OCI-LY7 (cell line): ENCODE data around the gene PLXNA3. TPM values are rescaled to one million over a fixed set of nuclear protein-coding genes. Genes with fewer than 3 reads are reported as not detected.

Source experiments
- BruUV-seq: library from RNA; stranded (reverse); fragments of 400-500 nt; replicated peaks from 2 replicates; lab custom pipeline; 2021; lab: Mats Ljungman, UMichigan
- CTCF ChIA-PET: fragments of 300-600 bp; sonication (Branson Sonifier 250); formaldehyde crosslinking; loops from one replicate; lab custom pipeline; 2022; ENCODE audit warnings: antibody characterized with exemption; ENCODE audit not compliant: unreplicated experiment; lab: Charles Lee
- POLR2A ChIA-PET: fragments of 300-600 bp; sonication (Branson Sonifier 250); formaldehyde crosslinking; loops from one replicate; lab custom pipeline; 2022; ENCODE audit warnings: antibody characterized with exemption; lab: Charles Lee
- DNase-seq: peaks from one replicate; pipeline ENCODE4 v3.0.0-alpha.2; 2015; ENCODE audit warnings: low spot score
- H2AFZ ChIP-seq: fragments of 200-600 bp; sonication (generic), shearing (Covaris generic); 2 replicates; pipeline ENCODE4 v1.6.1; 2014; ENCODE audit warnings: mild to moderate bottlenecking, antibody characterized with exemption, low read length, moderate library complexity
- H3K27ac ChIP-seq: fragments of 200-600 bp; sonication (generic); 2 replicates; pipeline ENCODE4 v1.5.1; 2014; ENCODE audit warnings: mixed run types, low read depth, mild to moderate bottlenecking, moderate library complexity, low read length, inconsistent platforms; ENCODE audit not compliant: poor library complexity, severe bottlenecking
- H3K36me3 ChIP-seq: fragments of 200-600 bp; sonication (generic); 2 replicates; pipeline ENCODE4 v1.6.1; 2014; ENCODE audit warnings: mild to moderate bottlenecking, antibody characterized with exemption, low read length, moderate library complexity, mixed read lengths; ENCODE audit not compliant: insufficient read depth
- H3K4me1 ChIP-seq: fragments of 200-600 bp; sonication (generic); 2 replicates; pipeline ENCODE4 v1.5.1; 2014; ENCODE audit warnings: mild to moderate bottlenecking, low read length; ENCODE audit not compliant: insufficient read depth, poor library complexity, severe bottlenecking
- H3K4me2 ChIP-seq: fragments of 200-600 bp; sonication (generic); 2 replicates; pipeline ENCODE4 v1.6.1; 2014; ENCODE audit warnings: mild to moderate bottlenecking, low read length
- H3K4me3 ChIP-seq: fragments of 200-600 bp; sonication (generic); 2 replicates; pipeline ENCODE4 v1.5.1; 2014; ENCODE audit warnings: mild to moderate bottlenecking, low read depth, low read length; ENCODE audit not compliant: poor library complexity, severe bottlenecking
- H3K79me2 ChIP-seq: fragments of 200-600 bp; sonication (generic); 2 replicates; pipeline ENCODE4 v1.6.1; 2016; ENCODE audit warnings: low read depth, mild to moderate bottlenecking, low read length, moderate library complexity, mixed read lengths; ENCODE audit not compliant: insufficient read depth
- H3K9me2 ChIP-seq: fragments of 200-600 bp; sonication (generic); 2 replicates; pipeline ENCODE4 v1.6.1; 2016; ENCODE audit warnings: mild to moderate bottlenecking, low read length, mixed read lengths; ENCODE audit not compliant: insufficient read depth
- H3K9me3 ChIP-seq: fragments of 200-600 bp; sonication (generic); 2 replicates; pipeline ENCODE4 v1.6.1; 2014; ENCODE audit warnings: mild to moderate bottlenecking, mixed run types, low read length, mixed read lengths
- H4K20me1 ChIP-seq: fragments of 200-600 bp; sonication (generic); 2 replicates; pipeline ENCODE4 v1.6.1; 2014; ENCODE audit warnings: mild to moderate bottlenecking, antibody characterized with exemption, low read length, moderate library complexity, mixed read lengths; ENCODE audit not compliant: insufficient read depth
- CTCF ChIP-seq: fragments of 200-600 bp; sonication (generic); conservative IDR thresholded peaks from 2 replicates; pipeline ENCODE4 v1.5.1; 2014; ENCODE audit warnings: mild to moderate bottlenecking, antibody characterized with exemption, low read length, moderate library complexity, mixed read lengths
- EZH2phosphoT487 ChIP-seq: fragments of 200-600 bp; sonication (generic); IDR thresholded peaks from 2 replicates; pipeline ENCODE4 v1.6.1; 2018; ENCODE audit warnings: low read depth, borderline replicate concordance, mild to moderate bottlenecking, mixed run types, antibody characterized with exemption, low read length, moderate library complexity, mixed read lengths
- intact Hi-C: fragments of 100-400 bp; cut with micrococcal nuclease; formaldehyde crosslinking; loops from one replicate; pipeline ENCODE4 v1.10.0; 2022; ENCODE audit not compliant: unreplicated experiment
- total RNA-seq, 2 experiments: library from RNA; depleted of rRNA in 1 of 2; stranded (reverse); fragments of >200 nt in 1 of 2; shearing (Covaris generic) in 1 of 2; gene quantifications; 2 replicates each; pipeline ENCODE4 v1.2.3, GENCODE V29; 2014 to 2022

The PLXNA3 gene
- total RNA-seq, 2 experiments from 2014 or later = 5.6 to 8.0 TPM

GRCh38 chrX:154443479-154443910 is 14.6 kb upstream of the PLXNA3 start:
- intact Hi-C loops = no loop called here
- Histone ChIP-seq H3K4me2 (peak overlapping the region; percentile 84), H3K4me3 (peak overlapping the region; percentile 69), H3K79me2 (peaks cover 7% of the 10 kb centered on the region; the same call in 1 of the 2 replicates), H3K9me2 (no peaks in the 10 kb centered on the region), H3K9me3 (no peaks in the 10 kb centered on the region), H3K36me3 (peaks cover 26% of the 10 kb centered on the region; the same call in 1 of the 2 replicates), H4K20me1 (no peaks in the 10 kb centered on the region), H3K27ac (no peak overlapping the region), H2AFZ (no peak overlapping the region), H3K4me1 (peaks cover 15% of the 10 kb centered on the region)
- BruUV-seq = no TSS peak
- no peak for TF ChIP-seq CTCF
- ChIA-PET CTCF (no interaction called here), POLR2A (interaction anchor here (0.6 kb wide), 1 partner anchor 40 kb away, joined by 3 read pairs; no protein-coding TSS in a partner anchor)
- no peak for DNase-seq

- intact Hi-C loops = no loop called here
- no TSS peak for BruUV-seq
- CTCF ChIA-PET = no interaction called here
- H4K20me1 ChIP-seq = no peaks in the 10 kb centered on the region
- H3K4me3 ChIP-seq = peak within 1 kb of the TSS; percentile 69
- H3K4me2 ChIP-seq = peak within 1 kb of the TSS; percentile 84
- no peaks in the 10 kb centered on the region for H3K9me2 ChIP-seq
- H3K9me3 ChIP-seq = no peaks in the 10 kb centered on the region
- no peak for TF ChIP-seq EZH2phosphoT487
- no peak for TF ChIP-seq CTCF
- H3K4me1 ChIP-seq = peaks cover 13% of the 10 kb centered on the region
- peaks cover 19% of the 10 kb centered on the region; the same call in 1 of the 2 replicates for H3K36me3 ChIP-seq
- peak; percentile 62 for DNase-seq
- H3K27ac ChIP-seq = no peak within 1 kb of the TSS
- H3K79me2 ChIP-seq = no peaks in the 10 kb centered on the region
- POLR2A ChIA-PET = interaction anchor here (0.6 kb wide), 1 partner anchor 41 kb away, joined by 3 read pairs; no protein-coding TSS in a partner anchor
- H2AFZ ChIP-seq = no peak within 1 kb of the TSS
These were observed 13.9 kb upstream of the PLXNA3 start, which contains the start of gene FAM50A for GRCh38 chrX:154443992-154444754. TSS of gene FAM50A (plus strand) at chrX:154444141. CDS start at chrX:154444236, 95 bp downstream.

- no peak overlapping the region for H3K27ac ChIP-seq
- no TSS peak for BruUV-seq
- no peaks in the 10 kb centered on the region for H4K20me1 ChIP-seq
- no peak overlapping the region for H2AFZ ChIP-seq
- H3K4me2 ChIP-seq = peak overlapping the region; percentile 77
- H3K79me2 ChIP-seq = no peaks in the 10 kb centered on the region
- no peaks in the 10 kb centered on the region for H3K9me3 ChIP-seq
- peak overlapping the region; percentile 69 for H3K4me3 ChIP-seq
- intact Hi-C loops = no loop called here
- ChIA-PET CTCF (no interaction called here), POLR2A (interaction anchor here (0.6 kb wide), 1 partner anchor 37 kb away, joined by 5 read pairs; no protein-coding TSS in a partner anchor)
- no peaks in the 10 kb centered on the region for H3K9me2 ChIP-seq
- no peak for DNase-seq
- TF ChIP-seq EZH2phosphoT487 = no peak
- TF ChIP-seq CTCF = no peak
- H3K36me3 ChIP-seq = peaks cover 15% of the 10 kb centered on the region; the same call in 1 of the 2 replicates
- peaks cover 13% of the 10 kb centered on the region for H3K4me1 ChIP-seq
These were observed 13.3 kb upstream of the PLXNA3 start for GRCh38 chrX:154444755-154445246.
